Ecto neural progenitor cell (in vitro differentiated cells): Measurements from ENCODE around the gene IMP4.
A peak's percentile ranks its signal among the peaks of the same experiment; 100 is the strongest.
"Not testable (repeated sequence)": the region's sequence is repeated elsewhere in the genome, so short reads cannot be mapped to it uniquely, and the experiment has no call there.

ENCODE experiments used
- DNase-seq: peaks from one replicate; pipeline ENCODE4 v3.0.0-alpha.2; 2018; ENCODE audit warnings: low spot score

Gene IMP4, protein sequence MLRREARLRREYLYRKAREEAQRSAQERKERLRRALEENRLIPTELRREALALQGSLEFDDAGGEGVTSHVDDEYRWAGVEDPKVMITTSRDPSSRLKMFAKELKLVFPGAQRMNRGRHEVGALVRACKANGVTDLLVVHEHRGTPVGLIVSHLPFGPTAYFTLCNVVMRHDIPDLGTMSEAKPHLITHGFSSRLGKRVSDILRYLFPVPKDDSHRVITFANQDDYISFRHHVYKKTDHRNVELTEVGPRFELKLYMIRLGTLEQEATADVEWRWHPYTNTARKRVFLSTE

DNA sequence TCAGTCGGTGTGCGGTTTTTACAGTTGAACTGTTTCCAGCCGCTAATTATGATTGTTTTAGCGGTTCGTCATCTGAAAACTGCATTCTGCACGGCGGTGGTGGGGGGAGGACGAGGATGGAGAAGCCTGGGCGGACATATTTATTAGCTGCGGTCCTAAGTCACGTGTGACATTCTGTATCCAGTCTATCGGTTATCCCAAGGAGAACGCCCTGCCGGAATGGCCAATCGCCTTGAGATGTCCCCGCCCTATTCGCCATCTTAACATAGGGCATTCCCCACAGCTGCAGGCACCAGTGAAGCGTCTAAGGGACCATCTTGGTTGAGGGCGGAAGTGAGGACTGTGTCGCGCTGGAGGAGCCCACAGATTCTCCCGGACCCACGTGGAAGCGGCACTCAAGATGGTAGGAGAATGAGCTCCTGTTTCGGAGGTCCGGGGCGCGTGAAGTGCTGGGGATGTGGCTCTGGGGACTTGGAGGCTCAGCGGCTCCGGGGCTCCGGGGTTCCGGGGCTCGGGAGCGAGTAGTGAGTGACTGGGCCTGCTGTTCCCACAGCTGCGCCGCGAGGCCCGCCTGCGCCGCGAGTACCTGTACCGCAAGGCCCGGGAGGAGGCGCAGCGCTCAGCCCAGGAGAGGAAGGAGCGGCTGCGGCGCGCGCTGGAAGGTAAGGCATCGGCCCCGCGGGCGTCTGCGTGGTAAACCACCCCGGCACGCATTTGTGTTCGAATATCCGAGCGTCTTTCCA is at the start of gene IMP4:
Gene IMP4 (plus strand): TSS at position 365 of the 743 bp plus-strand sequence. CDS start 36 bp downstream, at position 401.
- peak; percentile 95 for DNase-seq

DNA sequence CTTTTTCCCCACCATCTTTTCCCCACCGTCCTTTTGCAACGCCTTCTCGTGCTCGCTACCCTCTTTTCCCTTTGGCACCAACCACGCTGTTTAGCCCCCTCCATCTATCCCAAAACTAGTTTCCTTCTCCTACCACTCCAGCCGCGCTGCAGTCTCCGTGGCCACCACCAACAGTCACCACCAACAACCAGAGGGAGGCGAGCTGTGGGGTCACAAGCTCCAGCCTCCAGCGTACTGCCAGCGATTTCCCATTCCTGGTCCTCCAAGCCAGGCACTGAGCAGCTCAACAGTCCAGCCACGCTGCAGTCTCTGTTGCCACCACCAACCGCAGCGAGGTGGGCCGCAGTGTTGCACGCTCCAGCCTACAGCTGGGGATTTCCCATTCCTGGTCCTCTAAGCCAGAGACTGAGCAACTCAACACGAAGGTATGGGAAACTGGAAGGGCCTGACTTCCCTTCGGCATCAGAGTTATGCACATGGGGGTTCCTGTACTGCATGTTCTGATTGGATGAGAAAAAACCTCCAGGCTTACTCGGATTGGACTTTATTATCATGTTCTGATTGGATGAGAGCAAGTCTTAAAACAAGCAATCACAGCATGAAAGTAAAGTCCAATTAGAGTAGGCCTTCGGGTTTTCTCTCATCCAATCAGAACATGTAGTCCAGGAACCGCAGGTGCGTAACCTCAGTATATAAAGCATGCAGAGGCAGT is 42.3 kb upstream of the IMP4 start:
- no peak for DNase-seq

DNA sequence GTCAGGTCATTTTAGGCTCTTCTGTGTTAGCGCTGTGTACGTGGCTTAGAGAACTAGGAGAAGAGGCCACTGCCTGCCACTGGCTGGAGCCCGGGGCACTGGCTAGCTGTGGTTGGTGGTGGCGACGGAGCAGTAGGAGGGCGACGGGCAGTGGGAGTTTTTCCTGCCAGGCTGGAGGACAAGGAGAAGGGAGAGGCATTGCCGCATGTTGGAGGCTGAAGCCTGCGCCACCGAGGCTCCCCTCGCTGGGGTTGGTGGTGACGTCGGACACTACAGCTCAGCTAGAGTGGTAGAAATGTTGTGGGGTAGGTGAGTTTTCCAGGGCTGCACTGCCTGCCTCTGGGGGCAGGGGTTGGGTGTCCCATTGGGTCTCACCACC is 41.7 kb upstream of the IMP4 start:
- DNase-seq = no peak

DNA sequence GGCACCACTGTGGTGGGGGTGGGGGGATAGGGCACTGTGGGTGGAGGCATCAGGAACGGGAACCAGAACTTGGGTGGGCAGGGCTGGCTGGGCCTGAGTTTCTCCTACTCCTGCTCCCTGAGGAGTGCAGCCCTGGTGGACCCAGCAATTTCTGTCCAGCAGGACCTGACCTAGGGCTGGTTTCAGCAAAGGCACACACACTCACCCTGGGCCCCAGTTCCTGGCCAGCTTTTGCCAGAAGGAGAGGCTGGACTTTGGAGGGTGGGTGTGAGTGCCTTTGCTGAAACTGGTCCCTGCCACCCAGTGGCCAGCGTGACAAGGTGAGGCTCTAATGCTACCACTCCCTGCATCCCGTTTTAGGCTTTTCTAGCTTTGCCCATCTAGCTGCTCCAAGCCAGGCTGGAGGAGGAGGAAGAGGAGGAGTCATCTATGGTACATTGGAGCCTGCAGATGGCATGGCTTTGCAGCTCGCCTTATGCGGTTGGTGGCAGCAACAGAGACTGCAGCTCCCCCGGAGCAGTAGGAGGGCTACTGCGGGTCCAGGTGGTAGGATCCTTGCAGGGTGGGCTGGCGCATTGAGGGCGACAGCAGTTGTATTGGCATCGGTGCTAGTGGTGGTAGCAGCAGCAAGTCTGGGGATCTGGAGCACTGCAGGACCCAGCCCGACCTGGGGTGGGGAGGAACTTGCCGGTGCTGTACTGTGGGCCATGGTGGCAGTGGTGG is 40.4 kb upstream of the IMP4 start:
- DNase-seq = no peak

DNA sequence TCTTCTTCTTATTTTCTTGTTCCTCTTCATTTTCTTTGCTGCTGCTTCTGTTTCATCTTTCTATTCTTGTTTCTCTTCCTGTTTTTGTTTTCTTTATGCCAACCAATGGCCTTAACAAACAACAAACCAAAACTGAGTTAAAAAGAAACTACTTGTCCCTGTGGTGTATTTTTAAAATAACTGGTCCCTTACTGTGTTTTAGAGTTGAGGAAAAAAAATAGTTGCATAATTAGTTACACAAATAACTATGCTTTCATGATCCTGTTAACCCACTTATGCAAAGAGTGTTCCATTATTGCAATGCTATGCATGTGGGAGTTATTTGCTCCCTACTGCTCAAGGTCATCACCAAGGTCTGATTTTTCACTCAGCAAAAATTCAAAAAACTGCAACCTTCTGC is 39.5 kb upstream of the IMP4 start:
- no peak for DNase-seq

DNA sequence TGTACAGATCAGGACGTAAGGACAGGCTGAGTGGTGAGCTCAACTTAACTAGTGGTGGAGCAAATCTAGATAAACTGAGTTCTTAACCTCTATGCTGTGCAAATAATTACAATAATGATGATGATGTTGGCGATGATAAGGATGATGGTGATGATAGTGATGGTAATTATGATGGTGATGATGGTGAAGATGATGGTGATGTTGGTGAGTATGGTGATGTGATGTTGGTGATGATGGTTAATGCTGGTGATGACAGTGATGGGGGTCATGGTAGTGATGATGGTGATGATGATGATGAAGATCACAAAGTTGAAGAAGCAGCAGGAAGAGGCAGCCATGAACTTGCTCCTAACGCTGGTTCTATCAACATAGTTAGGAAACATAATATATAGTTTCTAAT is 38.0 kb upstream of the IMP4 start:
- no peak for DNase-seq

DNA sequence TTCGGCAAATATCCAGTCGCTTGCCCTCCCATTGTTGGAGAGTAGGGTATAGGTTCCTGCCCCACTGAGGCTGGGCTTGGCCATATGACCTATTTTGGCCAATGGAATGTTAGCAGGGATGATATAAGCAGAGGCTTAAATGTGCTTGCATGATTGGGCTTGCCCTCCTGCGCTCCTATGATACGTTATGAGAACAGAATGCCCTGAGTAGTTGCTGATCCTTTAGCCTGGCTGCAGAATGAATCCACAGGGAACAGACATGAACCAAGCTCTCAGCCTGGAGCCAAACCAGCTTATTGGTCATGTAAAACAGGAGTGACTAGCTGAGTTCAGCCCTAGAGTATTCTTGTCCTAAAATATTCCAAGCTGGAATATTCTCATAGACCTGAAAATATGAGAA is 34.8 kb upstream of the IMP4 start:
- no peak for DNase-seq

DNA sequence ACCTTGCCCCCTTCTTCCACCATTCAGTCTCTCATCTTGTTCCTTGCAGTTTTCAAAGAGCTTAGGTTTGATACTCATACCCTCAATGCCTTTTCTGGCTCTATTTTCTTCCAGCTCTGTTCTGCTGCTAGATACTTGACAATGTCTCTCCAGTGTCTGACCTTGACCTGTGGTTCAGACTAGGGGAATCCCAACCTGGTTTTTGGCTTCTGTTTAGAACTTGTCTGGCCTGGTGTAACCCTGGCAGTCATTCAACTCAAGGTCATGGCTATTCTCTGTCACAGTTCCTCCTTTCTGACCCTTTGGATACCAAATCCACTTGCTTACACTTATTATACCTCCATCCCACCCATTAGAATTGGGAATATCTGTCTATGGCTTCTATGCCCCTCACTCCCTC is 31.8 kb upstream of the IMP4 start:
- no peak for DNase-seq

DNA sequence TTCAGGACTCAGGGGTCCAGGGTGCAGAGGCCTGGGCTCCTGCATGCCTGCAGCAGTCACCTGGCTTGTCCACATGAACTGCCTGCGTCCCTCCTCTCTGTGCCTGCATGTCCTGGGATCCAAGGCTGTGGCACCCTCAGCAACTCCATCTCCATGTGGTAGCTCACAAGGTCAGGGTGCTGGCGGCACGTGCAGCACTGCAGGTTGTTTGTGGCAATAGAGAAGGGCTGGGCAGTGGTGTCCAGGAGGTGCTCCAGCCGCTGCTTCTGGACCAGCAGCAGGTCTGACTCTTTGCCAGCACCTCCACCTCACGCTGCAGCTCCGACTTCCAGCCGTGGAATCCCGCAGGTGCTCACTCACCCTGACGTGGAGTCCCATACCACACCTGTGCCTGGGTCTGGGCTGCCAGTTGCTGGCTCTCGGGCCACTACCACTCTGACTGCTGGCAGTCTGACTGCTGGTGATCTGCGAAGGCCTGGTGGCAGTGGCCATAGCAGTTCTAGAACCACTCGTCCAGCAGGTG is 28.8 kb upstream of the IMP4 start:
- no peak for DNase-seq

DNA sequence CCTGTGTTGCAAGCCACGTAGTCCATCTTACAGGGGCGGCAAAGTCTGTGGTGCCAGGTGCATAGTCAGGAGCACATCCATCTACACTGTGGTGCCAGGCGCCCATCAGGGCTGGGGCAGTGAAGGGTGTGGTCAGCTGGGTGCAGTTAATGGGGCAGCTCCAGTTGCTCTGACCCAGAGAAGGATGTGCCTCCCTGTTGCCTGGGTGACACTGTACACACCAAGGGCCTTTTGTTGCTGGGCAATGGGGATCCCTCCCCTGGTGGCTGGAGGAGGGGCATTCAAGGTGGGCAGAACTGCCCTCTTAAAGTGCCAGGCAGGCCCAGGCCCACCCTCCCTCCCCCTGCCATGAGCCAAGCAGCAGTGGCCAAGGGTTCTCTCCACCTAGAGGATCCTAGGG is 28.3 kb upstream of the IMP4 start:
- DNase-seq = no peak

DNA sequence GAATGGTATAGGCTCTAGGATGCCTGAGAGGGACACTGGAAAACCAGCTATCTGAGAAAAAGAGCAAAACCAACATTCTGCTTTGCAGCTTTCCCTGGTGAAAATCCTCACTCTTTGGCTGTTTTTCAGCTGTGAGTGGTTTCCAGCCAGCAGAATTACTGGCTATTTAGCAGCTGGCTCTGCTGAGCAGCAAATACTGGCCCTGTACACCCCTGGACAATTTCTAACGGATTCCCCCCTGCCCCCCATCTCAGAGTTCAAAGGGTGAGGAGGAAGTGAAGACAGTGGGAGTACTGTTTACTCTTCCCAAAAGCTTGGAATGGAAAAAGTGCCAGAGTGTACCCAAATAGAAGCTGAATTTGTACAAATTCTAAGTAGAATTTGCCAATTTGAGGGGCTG is 26.1 kb upstream of the IMP4 start:
- DNase-seq = no peak

DNA sequence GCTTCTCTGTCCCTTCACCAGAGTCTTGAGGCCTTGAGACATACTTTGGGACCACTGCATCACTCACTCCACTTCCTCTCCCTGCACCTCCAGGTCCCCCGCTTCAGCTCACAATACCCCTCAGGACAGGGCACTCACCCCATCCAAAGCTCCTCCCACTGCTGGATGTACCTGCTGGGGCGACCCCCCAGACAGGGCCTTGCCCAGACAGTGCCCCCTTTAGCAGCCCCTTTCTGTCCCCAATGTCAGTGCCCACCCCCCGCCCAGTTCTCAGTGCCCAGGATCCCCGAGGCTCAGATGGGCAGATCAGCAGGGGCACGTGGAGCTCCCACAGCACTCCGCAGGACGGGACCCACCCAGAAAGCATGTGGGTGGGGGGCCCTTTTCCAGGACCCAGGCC is 23.8 kb upstream of the IMP4 start:
- no peak for DNase-seq

DNA sequence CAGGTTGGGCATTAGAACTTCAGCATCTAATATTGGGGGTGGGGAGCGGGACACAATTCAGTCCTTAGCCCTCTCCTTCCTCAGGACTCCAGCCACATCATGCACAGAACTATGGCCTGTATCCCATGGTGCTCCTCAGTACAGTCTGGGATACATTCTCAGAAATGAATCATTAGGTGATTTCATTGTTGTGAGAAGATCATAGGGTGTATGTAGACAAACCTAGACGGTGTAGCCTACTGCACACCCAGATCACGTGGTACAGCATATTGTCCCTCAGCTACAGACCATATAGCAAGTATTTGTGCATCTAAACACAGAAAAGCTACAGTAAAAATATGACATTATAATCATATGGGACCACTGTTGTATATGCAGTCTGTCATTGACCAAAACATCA is 23.2 kb upstream of the IMP4 start:
- no peak for DNase-seq

DNA sequence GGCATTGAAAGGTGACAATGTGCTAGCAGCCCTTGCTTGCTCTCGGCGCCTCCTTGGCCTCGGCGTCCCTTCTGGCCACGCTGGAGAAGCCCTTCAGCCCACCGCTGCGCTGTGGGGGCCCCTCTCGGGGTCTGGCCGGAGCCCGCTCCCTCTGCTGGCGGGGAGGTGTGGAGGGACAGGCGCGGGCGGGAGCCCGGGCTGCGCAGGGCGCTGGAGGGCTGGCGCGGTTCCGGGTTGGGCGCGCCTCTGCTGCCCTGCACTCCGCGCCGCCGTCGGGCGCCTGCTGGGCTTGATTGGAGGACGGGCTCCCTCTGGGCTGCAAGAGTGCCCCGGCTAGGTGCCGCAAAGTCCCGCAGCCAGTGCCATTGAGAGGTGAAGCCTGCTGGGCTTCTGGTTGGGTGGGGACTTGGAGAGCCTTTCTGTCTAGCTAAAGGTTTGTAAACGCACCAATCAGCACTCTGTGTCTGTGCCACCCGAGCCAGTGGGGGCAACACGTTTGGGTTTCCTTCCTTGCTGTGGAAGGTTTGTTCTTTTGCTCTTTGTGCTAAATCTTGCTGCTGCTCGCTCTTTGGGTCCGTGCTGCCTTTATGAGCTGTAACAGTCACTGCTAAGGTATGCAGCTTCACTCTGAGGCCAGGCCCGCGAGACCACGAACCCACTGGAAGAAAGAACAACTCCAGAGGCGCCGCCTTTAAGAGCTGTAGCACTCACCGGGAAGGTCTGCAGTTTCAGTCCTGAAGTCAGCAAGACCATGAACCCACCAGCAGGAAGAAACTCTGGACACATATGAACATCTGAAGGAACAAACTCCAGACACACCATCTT is 14.8 kb upstream of the IMP4 start:
- peak; percentile 71 for DNase-seq

DNA sequence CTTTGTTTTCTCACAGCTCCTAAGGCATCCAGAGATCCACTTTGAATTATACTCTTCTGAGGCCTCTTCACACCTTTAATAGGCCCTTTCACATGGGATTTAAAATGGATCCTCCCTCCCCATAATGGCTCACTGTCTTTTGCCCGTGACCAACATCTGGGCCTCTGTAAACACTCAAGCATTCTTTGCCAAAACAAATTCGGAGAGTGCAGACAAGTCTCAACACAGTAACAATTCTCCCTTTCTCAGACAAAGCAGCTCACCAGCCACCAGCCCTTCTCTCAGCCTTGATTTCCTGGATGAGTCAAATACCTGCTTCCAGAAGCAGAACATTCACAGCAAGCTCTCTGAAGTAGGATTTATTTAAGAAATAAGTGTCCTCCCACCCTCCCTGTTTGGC is 14.0 kb upstream of the IMP4 start:
- no peak for DNase-seq

DNA sequence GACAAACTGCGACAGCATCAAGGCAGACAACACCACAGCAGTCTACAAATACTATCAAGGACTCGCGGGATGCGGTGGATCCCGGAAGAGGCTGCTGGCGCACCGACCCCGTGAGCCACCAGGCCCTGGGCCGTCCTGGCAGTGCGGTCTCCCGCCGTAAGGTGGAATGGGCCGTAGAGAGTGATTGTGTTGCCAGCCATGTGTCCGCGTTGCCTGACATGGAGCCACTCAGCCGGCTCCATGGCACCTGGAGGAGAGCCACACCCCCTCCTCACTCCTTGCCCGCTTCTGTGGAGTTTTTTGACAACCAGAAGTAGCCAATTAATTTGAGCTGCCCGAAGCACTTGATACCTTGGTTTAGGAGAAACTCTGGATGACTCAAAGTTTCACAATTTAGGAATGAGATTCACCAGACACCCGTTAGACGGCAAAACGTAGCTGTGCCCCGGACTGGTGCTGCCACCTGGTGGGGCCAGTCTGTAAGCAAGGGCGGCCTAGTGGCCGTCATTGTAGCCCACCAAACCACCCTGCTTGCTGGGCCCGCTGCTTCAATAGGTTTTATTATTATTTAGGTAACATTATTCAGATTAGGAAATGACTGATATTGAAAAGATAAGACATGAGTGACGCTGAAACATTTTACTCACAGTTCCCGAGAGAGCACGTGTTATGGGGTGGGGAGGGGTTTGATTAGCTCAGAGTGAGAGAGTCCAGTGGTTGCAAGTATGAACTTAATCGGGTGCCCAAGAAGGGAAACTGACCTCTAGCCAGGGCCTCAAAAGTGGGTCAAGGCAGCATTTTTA is 10.2 kb upstream of the IMP4 start:
- DNase-seq = peak; percentile 86

DNA sequence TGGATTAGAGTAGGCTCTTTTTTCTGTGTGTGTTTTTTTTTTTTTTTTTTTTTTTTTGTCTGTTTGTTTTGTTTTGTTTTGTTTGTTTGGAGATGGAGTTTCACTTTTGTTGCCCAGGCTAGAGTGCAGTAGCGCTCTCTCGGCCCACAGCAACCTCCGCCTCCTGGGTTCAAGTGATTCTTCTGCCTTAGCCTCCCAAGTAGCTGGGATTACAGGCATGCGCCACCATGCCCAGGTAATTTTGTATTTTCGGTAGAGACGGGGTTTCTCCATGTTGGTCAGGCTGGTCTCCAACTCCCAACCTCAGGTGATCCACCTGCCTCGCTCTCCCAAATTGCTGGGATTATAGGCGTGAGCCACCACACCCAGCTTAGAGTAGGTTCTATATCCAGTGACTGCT is 9.4 kb upstream of the IMP4 start:
- not testable (repeated sequence) for DNase-seq

DNA sequence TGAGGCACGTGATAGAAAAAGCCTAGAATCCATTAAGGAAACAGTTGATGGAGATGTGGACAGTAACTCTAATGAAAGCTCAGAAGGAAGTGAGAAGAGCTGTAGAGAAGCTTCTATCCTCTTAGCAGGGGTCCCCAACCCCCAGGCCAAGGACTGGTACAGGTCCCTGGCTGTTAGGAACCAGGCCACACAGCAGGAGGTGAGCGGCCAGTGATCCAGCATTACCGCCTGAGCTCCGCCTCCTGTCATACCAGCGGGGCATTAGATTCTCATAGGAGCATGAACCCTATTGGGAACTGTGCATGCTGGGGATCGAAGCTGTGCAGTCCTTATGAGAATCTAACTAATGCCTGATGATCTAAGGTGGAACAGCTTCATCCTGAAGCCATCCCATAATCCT is 8.7 kb upstream of the IMP4 start:
- no peak for DNase-seq

DNA sequence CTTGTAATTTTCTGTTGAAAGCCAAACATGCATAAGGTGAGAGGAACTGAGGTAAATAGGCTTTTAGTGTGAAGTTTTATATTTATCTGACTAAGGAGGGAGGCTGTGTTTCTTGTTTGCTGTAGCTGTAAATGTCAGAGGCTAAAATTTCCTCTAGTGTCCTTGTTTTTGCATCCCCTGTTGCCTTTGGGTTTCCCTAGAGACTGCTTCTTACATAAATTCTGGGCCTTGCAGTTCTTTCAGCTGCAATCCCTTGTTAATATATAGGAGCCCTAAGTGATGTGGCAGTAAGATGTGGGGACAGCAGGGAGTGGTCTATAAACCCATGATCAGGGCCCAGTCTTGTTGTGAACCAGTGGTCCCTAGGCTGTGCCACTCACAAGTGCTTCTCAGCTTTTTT is 7.5 kb upstream of the IMP4 start:
- DNase-seq = no peak

DNA sequence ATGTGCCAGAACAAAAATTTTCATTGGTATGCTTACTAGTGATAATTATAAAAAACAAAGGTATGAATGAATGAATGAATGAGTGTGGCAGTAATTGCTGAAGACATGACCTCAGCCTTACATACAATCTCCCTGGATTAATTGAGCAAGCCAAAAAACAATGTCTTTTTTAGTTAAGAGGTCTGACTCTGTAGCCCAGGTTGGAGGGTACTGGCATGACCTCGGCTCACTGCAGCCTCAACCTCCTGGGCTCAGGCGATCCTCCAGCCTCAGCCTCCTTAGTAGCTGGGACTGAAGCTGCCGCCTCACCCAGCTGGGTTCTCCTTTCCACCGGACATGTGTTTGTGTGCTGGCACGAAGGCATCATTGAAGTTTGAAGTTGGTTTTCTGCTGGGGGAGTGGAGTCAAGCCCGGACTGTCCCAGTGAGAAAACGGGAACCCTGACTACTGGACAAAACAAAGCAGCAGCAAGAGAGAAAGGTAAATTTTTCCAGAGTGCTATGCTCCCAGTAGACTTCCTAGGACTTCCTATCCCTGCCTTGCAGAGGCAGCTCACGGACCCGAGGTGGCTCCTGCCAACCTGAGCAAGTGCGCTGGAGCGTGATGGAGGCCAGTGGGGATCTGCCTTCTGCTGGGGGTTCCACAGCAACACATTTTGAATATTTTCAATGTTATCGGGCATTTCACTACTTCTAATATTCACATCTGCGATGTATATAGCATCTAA is 6.4 kb upstream of the IMP4 start:
- no peak for DNase-seq
